Sigmoid colon (tissue), 4 donors: ENCODE results near the gene OR2AE1.

ENCODE experiments used
- EP300 ChIP-seq, 4 donors: sonication (generic); formaldehyde crosslinking; IDR thresholded peaks; one replicate each; pipeline ENCODE4 v1.6.1; 2017; ENCODE audit warnings: antibody characterized with exemption in 4 of 4
- POLR2A ChIP-seq, 2 donors: fragments of 450-650 bp; IDR thresholded peaks; one replicate each; pipeline ENCODE4 v1.6.1; 2016; ENCODE audit warnings: antibody characterized with exemption in 2 of 2, mild to moderate bottlenecking in 2 of 2, moderate library complexity in 2 of 2
- POLR2AphosphoS5 ChIP-seq, 4 donors: sonication (generic); formaldehyde crosslinking; IDR thresholded peaks; one replicate each; pipeline ENCODE4 v1.6.1; 2017; ENCODE audit warnings: antibody characterized with exemption in 4 of 4
- TF ChIP-seq, protein P1 (sequence below), 4 experiments: fragments of 450-650 bp in 3 of 4; fragments of 200-600 bp in 1 of 4; IDR thresholded peaks; one replicate each; pipeline ENCODE4 v1.5.1; 2016 to 2019; ENCODE audit warnings: antibody characterized with exemption in 4 of 4, mild to moderate bottlenecking in 3 of 4, moderate library complexity in 2 of 4

DNA sequence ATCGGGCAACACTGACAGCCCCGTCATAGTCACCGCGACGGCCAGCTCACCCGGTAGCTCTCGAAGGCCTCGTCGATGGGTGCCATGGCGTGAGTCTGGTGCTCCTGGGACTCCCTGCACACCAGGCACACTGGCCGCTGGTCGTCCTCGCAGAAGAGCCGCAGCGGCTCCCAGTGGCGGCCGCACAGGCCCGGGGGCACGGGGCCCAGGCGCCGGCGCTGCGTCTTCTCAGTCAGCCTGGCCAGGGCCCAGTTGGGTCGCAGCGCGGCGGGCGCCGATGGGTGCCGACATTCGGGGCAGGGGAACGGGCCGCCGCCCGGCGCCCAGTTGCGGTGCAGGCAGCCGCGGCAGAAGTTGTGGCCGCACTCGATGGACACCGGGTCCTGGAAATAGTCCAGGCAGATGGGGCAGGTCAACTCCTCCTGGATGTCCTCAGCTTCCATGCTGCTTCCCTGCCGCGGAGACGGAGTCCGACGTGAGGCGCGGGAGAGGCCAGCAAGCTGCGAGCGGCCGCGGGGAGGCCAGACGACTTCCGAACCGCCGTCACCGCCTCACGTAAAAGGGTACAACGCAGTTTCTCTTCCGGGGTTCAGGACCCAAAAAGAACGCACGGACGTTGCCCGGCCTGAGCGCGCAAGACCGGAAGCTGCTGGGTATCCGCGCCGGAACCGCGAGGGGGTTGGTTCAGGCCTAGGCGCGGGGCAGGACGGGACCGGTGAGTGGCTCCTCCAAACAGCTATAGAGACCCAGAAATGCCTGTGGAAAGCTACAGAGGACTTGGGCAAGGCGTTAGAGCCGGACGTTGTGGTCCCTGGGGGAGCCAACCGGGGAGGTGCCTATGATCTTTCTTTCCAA is 42.4 kb upstream of the OR2AE1 start, which contains the start of gene TRIM4:
- TF ChIP-seq, protein P1, sequence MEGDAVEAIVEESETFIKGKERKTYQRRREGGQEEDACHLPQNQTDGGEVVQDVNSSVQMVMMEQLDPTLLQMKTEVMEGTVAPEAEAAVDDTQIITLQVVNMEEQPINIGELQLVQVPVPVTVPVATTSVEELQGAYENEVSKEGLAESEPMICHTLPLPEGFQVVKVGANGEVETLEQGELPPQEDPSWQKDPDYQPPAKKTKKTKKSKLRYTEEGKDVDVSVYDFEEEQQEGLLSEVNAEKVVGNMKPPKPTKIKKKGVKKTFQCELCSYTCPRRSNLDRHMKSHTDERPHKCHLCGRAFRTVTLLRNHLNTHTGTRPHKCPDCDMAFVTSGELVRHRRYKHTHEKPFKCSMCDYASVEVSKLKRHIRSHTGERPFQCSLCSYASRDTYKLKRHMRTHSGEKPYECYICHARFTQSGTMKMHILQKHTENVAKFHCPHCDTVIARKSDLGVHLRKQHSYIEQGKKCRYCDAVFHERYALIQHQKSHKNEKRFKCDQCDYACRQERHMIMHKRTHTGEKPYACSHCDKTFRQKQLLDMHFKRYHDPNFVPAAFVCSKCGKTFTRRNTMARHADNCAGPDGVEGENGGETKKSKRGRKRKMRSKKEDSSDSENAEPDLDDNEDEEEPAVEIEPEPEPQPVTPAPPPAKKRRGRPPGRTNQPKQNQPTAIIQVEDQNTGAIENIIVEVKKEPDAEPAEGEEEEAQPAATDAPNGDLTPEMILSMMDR (IDR thresholded peaks at IDR 0.05): peak in 2 of 4 experiments; percentile 6 to 23
- peak; percentile 86 for TF ChIP-seq POLR2A (IDR thresholded peaks at IDR 0.05)
- TF ChIP-seq POLR2AphosphoS5 (IDR thresholded peaks at IDR 0.05): peak; percentile 89 to 98 (median 96)
- peak in 1 of 4 donors; percentile 50 for TF ChIP-seq EP300 (IDR thresholded peaks at IDR 0.05)
